Measurements from ENCODE around the gene TMEM239. TPM values are rescaled to one million over a fixed set of nuclear protein-coding genes. Genes with fewer than 3 reads are reported as not detected.
"Not testable (repeated sequence)": the region's sequence is repeated elsewhere in the genome, so short reads cannot be mapped to it uniquely, and the experiment has no call there.

Gene TMEM239
- total RNA-seq, 2 donors from 2014 or later = not detected

DNA sequence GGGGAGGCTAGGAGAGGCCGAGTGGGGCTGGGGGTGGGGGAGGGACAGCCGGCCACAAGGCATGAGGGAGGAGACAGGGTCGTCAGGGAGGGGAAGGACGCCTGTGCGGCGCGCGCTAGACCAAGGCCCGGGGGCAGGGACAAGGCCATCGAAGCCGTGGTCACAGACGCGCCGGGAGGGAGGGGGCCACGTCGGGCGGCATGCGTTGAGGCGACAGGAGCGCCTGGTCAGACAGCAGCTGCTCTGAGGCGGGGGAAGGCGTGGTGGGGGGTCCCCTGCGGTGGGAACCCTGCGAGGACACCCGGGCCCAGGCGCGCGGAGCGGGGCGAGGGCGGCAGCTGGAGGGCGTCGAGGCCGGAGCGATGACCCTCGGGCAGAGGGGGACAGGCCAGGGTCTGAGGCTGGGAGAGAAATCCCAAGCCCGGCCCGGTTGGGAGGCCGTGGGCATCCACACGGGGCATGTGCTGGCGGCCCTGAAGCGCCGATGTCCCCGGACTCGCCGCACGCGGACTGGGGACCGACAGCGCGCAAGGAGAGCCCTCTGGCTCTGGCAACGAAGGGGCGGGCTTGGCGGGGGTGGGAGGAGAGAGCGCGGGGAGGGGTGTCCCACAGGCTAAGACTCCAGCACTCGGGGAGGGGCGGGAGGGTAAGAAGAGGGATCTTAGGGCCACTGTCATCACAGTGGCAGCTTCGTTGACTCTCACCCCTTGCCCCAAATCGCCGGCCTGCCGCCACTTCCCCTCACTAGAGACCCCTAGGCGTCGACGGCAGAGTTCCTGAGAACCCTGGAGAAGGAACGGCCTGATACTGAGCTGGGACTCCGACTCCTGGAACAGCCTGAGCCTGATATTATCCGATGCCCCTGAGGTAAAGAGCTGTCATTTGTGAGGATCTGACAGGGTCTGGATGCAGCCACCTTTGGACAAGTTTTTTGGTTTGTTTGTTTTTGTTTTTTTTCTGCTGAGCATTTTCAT, 5.0 kb downstream of the TMEM239 start:
- H3K4me3 ChIP-seq = no peak overlapping the region
- no peaks in the 10 kb centered on the region for H3K36me3 ChIP-seq
- H3K27ac ChIP-seq = no peak overlapping the region
- intact Hi-C loops (cut with DNase I) = no loop called here
- 38% methylated on average over 66 of the region's 68 CpGs for WGBS
- DNase-seq (ENCODE audit: low spot score) = no peak
- TF ChIP-seq POLR2A (IDR thresholded peaks at IDR 0.05) (no peak), POLR2AphosphoS5 (IDR thresholded peaks at IDR 0.05) (no peak)
- TF ChIP-seq, protein P1, sequence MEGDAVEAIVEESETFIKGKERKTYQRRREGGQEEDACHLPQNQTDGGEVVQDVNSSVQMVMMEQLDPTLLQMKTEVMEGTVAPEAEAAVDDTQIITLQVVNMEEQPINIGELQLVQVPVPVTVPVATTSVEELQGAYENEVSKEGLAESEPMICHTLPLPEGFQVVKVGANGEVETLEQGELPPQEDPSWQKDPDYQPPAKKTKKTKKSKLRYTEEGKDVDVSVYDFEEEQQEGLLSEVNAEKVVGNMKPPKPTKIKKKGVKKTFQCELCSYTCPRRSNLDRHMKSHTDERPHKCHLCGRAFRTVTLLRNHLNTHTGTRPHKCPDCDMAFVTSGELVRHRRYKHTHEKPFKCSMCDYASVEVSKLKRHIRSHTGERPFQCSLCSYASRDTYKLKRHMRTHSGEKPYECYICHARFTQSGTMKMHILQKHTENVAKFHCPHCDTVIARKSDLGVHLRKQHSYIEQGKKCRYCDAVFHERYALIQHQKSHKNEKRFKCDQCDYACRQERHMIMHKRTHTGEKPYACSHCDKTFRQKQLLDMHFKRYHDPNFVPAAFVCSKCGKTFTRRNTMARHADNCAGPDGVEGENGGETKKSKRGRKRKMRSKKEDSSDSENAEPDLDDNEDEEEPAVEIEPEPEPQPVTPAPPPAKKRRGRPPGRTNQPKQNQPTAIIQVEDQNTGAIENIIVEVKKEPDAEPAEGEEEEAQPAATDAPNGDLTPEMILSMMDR (IDR thresholded peaks at IDR 0.05) = no peak
- no peaks in the 10 kb centered on the region for H3K9me3 ChIP-seq
- no peaks in the 10 kb centered on the region for H3K4me1 ChIP-seq (replicated peaks)
- H3K27me3 ChIP-seq (replicated peaks; ENCODE audit: insufficient read depth) = peaks cover 8% of the 10 kb centered on the region

DNA sequence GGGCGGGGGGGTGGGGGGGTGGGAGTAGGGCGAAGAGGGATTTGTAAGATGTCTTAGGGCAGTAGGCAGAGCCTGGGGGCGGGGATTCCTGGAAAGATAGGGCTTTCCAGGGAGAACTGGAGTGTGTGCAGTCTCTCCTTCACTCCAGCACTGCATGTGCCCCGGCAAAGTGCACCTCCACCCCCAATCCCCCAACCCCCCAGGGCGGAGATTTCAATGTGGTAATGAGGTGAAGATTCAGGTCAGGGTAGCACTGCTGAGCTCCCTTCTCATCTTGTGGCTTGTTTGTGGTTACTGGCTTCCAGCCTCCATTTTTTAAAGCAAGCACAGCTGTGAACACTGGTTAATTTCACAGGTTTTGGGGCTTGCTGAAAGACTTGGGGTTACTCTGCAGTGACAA, 5.9 kb downstream of the TMEM239 start:
- intact Hi-C loops (cut with DNase I) = no loop called here
- TF ChIP-seq POLR2AphosphoS5 (IDR thresholded peaks at IDR 0.05) = no peak
- Histone ChIP-seq H3K36me3 (no peaks in the 10 kb centered on the region), H3K27me3 (replicated peaks; ENCODE audit: insufficient read depth) (peaks cover 8% of the 10 kb centered on the region), H3K4me1 (replicated peaks) (no peaks in the 10 kb centered on the region), H3K27ac (no peak overlapping the region), H3K9me3 (no peaks in the 10 kb centered on the region), H3K4me3 (no peak overlapping the region)
- DNase-seq (ENCODE audit: low spot score) = no peak
- 33% methylated on average over 5 of the region's 5 CpGs for WGBS

DNA sequence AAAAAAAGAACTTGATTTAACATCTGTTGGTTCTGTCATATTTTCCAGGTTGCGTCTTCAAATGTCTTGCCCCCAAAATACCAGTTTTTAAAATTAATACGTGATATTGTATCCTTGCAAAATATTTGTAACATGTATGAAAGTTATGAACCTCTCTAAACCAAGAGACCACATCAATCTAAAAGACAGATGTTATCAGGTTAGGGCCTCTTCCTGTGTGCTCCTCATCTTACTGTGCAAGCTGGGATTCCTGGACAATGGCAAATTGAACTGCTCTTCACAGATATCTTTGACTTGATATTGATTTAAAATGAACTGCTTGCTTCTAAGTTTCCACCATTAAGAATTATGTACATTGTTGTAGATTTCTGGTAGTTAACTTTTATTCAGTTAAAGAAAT, 9.6 kb downstream of the TMEM239 start:
- H3K9me3 ChIP-seq = no peaks in the 10 kb centered on the region
- no peaks in the 10 kb centered on the region for H3K4me1 ChIP-seq (replicated peaks)
- intact Hi-C loops (cut with DNase I) = no loop called here
- H3K36me3 ChIP-seq = no peaks in the 10 kb centered on the region
- peaks cover 2% of the 10 kb centered on the region for H3K27me3 ChIP-seq (replicated peaks; ENCODE audit: insufficient read depth)
- TF ChIP-seq, protein P1 (IDR thresholded peaks at IDR 0.05) = no peak
- TF ChIP-seq POLR2A (IDR thresholded peaks at IDR 0.05) (no peak), POLR2AphosphoS5 (IDR thresholded peaks at IDR 0.05) (no peak)
- no peak overlapping the region for H3K4me3 ChIP-seq
- H3K27ac ChIP-seq = no peak overlapping the region
- DNase-seq (ENCODE audit: low spot score) = no peak
- 96% methylated on average over 2 of the region's 2 CpGs for WGBS

DNA sequence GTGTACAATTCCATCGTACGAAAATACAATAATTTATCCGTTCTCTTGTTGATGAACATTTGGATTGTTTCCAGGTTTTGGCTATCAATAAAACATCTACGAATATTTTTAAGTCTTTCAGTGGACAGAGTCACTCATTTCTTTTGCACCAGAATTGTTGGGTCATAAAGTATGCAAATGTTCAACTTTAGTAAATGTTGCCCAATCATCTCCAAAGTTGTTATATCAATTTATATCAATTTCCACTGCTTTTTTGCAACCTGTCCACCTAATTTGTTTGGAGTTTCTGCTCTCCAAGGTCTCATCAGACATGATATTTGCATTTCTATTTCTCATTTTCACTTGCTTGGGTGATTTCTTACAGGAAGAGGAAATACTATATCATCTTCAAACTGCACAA, 10.5 kb downstream of the TMEM239 start:
- Histone ChIP-seq H3K4me3 (no peak overlapping the region), H3K27me3 (replicated peaks; ENCODE audit: insufficient read depth) (no peaks in the 10 kb centered on the region), H3K4me1 (replicated peaks) (no peaks in the 10 kb centered on the region), H3K27ac (no peak overlapping the region), H3K9me3 (no peaks in the 10 kb centered on the region), H3K36me3 (no peaks in the 10 kb centered on the region)
- whole genome bisulfite sequencing = 58% methylated on average over 4 of the region's 4 CpGs
- intact Hi-C loops (cut with DNase I) = no loop called here
- TF ChIP-seq POLR2AphosphoS5 (IDR thresholded peaks at IDR 0.05) (no peak), POLR2A (IDR thresholded peaks at IDR 0.05) (no peak)
- TF ChIP-seq, protein P1 (IDR thresholded peaks at IDR 0.05) = no peak
- DNase-seq (ENCODE audit: low spot score) = no peak

DNA sequence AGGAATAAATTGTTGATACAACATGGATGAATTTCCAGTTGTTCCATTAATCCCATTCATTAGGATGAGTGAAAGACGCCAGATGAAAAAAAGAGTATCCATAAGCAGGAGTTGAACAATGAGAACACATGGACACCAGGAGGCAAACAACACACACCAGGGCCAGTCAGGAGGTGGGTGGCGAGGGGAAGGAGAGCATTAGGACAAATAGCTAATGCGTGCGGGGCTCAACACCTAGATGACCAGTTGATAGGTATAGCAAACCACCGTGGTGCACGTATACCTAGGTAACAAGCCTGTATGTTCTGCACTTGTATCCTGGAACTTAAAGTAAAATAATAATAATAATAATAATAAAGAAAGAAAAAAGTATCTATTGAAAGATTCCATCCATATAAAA, 13.2 kb downstream of the TMEM239 start:
- no peak overlapping the region for H3K4me3 ChIP-seq
- H3K9me3 ChIP-seq = no peaks in the 10 kb centered on the region
- no peaks in the 10 kb centered on the region for H3K36me3 ChIP-seq
- TF ChIP-seq, protein P1 (IDR thresholded peaks at IDR 0.05) = no peak
- TF ChIP-seq POLR2AphosphoS5 (IDR thresholded peaks at IDR 0.05) = no peak
- TF ChIP-seq POLR2A (IDR thresholded peaks at IDR 0.05) = no peak
- 66% methylated on average over 6 of the region's 6 CpGs for WGBS
- no peaks in the 10 kb centered on the region for H3K27me3 ChIP-seq (replicated peaks; ENCODE audit: insufficient read depth)
- DNase-seq (ENCODE audit: low spot score) = no peak
- H3K4me1 ChIP-seq (replicated peaks) = no peaks in the 10 kb centered on the region
- H3K27ac ChIP-seq = no peak overlapping the region
- intact Hi-C loops (cut with DNase I) = no loop called here

DNA sequence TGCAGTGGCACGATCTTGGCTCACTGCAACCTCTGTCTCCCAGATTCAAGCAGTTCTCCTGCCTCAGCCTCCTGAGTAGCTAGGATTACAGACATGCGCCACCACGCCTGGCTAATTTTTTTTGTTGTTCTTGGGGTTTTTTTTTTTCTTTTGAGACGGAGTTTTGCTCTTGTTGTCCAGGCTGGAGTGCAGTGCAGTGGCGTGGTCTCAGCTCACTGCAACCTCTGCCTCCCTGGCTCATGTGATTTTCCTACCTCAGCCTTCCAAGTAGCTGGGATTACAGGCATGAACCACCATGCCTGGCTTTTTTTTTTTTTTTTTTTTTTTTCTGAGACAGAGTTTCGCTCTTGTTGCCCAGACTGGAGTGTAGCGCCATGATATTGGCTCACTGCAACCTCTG, 15.0 kb downstream of the TMEM239 start:
- DNase-seq (ENCODE audit: low spot score); H3K4me1 ChIP-seq (replicated peaks); H3K9me3 ChIP-seq; H3K4me3 ChIP-seq; H3K27ac ChIP-seq; H3K36me3 ChIP-seq; H3K27me3 ChIP-seq (replicated peaks; ENCODE audit: insufficient read depth); intact Hi-C loops (cut with DNase I): not testable (repeated sequence)
- WGBS = 66% methylated on average over 7 of the region's 7 CpGs
